Heart right ventricle (tissue), 16 donors: ENCODE results near the gene CYP46A1. TPM values are rescaled to one million over a fixed set of nuclear protein-coding genes. Genes with fewer than 3 reads are reported as not detected.

Source experiments
- ATAC-seq, 8 donors: fragments of 200-7000 bp; cut with Tn5 transposase; one replicate each; pipeline ENCODE4 v1.9.1; 2020; ENCODE audit warnings: mild to moderate bottlenecking in 8 of 8, moderate library complexity in 8 of 8, moderate number of reproducible peaks in 1 of 8
- DNase-seq, 2 donors: peaks; one replicate each; pipeline ENCODE4 v3.0.0-alpha.2; 2020
- H3K27ac ChIP-seq, 10 donors: fragments of 200-600 bp; sonication (generic) in 2 of 10; one replicate each; pipeline versions ENCODE4 v1.5.0 to v1.8.0; 2020 to 2022; ENCODE audit warnings: mild to moderate bottlenecking in 3 of 10
- H3K27me3 ChIP-seq, 7 donors: fragments of 200-600 bp; one replicate each; pipeline ENCODE4 v1.8.0; 2021 to 2022; ENCODE audit warnings: mild to moderate bottlenecking in 2 of 7
- H3K36me3 ChIP-seq, 9 donors: fragments of 200-600 bp; sonication (generic) in 1 of 9; one replicate each; pipeline versions ENCODE4 v1.5.0 to v1.8.0; 2020 to 2022; ENCODE audit warnings: mild to moderate bottlenecking in 2 of 9
- H3K4me1 ChIP-seq, 9 donors: fragments of 200-600 bp; sonication (generic) in 1 of 9; one replicate each; pipeline versions ENCODE4 v1.5.0 to v1.8.0; 2020 to 2022; ENCODE audit warnings: mild to moderate bottlenecking in 4 of 9
- H3K4me3 ChIP-seq, 10 donors: fragments of 200-600 bp; sonication (generic) in 2 of 10; one replicate each; pipeline versions ENCODE4 v1.5.0 to v1.8.0; 2020 to 2022; ENCODE audit warnings: mild to moderate bottlenecking in 7 of 10, moderate library complexity in 2 of 10
- H3K9me3 ChIP-seq, 11 donors: fragments of 200-600 bp in 10 of 11; sonication (generic) in 2 of 11; one replicate each; pipeline versions ENCODE4 v1.5.0 to v1.8.0; 2013 to 2022; ENCODE audit warnings: mild to moderate bottlenecking in 2 of 11, control low read depth in 1 of 11, moderate library complexity in 1 of 11
- CTCF ChIP-seq, 9 donors: fragments of 200-600 bp; sonication (generic) in 2 of 9; IDR thresholded peaks; one replicate each; pipeline versions ENCODE4 v1.5.0 to v1.8.0; 2021 to 2022; ENCODE audit warnings: antibody characterized with exemption in 9 of 9, mild to moderate bottlenecking in 5 of 9, moderate library complexity in 1 of 9
- WGBS, 2 donors: extraction: QIAGEN DNeasy Blood & Tissue Kit; methylation state at CpG; one replicate each; pipeline ENCODE4 v1.1.7; 2013; ENCODE audit warnings: inconsistent platforms in 1 of 2; 5-methylcytosine and 5-hydroxymethylcytosine counted together
- intact Hi-C, 10 donors: fragments of 100-400 bp; cut with DNase I; formaldehyde crosslinking; loops; one replicate each; pipeline versions ENCODE4 v1.11.1 to v1.14.2; 2022
- polyA plus RNA-seq, 2 donors: library from polyadenylated mRNA; stranded (reverse); fragments of 200-250 nt; gene quantifications; one replicate each; pipeline ENCODE4 v1.2.3, GENCODE V29; 2013
- total RNA-seq, 10 donors: library from RNA; stranded (reverse); fragmentation: NEBNext Ultra II Directional in 3 of 10; extraction: Animal tissue kit (Norgen Biotek cat#: 25700) in 3 of 10; gene quantifications; one replicate each; pipeline versions ENCODE4 v1.2.1 to v1.2.4, GENCODE V29; 2021 to 2023
- donor health status: Arrhythmogenic right ventricular cardiomyopathy.
- donor health status: ischemic (EF 13 %, LVEDD 7.1; RV severe dilation, severe dysfunction).
- donor health status: healthy with polysubstance abuse.
- donor health status: DM: no; HTN: yes; CAD: no.
- donor health status: DM: no; HTN: no; CAD: no.
- donor health status: ischemic (EF 25% LVEDD 6.9; RV normal size, moderate dysfunction).
- donor health status: ischemic (EF 25% LVEDD 5.7; RV mildly dilated, moderate dysfunction).
- donor health status: healthy.
- donor health status: DM: yes; HTN: yes; CAD: no.
- donor health status: Ischemic cardiomyopathy.
- donor health status: ischemic (EF 35%, LVEDD 5.7; RV mildly dilated, moderate dysfunction).
- donor health status: nonischemic (EF 11% LVEDD 7.7; RV severe dilation, severe dysfunction).
- donor health status: DM: yes; HTN: yes; CAD: no.
- donor health status: PGD.
- donor health status: ischemic (EF 29% LVEDD 5.4; RV normal size, mild dysfunction).
- donor health status: nonischemic (EF 23%, LVEDD 6.1; RV moderate dilation, normal function).

Gene CYP46A1
- total and polyA plus RNA-seq, 12 donors: 1.5 to 6.1 (median 3.5) TPM

- 1% methylated on average over 42 of the region's 42 CpGs for WGBS, 2 donors
- peak; percentile 86 to 97 (median 95) for TF ChIP-seq CTCF (IDR thresholded peaks at IDR 0.05)
- peak overlapping the region in 9 of 10 donors; percentile 57 to 94 (median 80) for H3K27ac ChIP-seq
Measured at GRCh38 chr14:99682809-99683618, 1.1 kb upstream of the CYP46A1 start.

DNA sequence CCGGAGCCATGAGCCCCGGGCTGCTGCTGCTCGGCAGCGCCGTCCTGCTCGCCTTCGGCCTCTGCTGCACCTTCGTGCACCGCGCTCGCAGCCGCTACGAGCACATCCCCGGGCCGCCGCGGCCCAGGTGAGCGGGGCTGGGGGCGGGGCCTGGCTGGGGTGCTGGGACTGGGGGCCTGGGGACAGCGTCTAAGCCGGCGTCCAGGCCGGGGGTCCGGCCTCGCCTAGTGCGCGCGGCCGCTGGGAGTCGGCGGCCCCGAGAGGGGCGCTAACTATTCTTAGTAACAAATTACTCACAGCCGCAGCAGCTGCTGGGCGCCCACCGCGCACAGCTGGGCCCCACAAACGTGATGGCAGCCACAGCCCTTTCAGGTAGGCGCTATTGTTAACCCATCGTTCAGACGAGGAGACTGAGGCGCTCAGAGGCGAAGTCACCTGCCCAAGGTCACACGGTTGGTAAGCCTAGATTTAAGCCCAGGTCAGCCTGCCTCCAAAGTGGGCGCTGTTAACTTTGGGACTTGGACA is 374 bp downstream of the CYP46A1 start:
- H3K4me3 ChIP-seq: peak overlapping the region; percentile 51 to 76 (median 72)
- TF ChIP-seq CTCF (IDR thresholded peaks at IDR 0.05): peak in 1 of 9 donors; percentile 8
- no peaks in the 10 kb centered on the region for H3K9me3 ChIP-seq
- peak overlapping the region in 9 of 10 donors; percentile 64 to 81 (median 72) for H3K27ac ChIP-seq
- H3K27me3 ChIP-seq: peaks cover 0 to 27% (median 0%) of the 10 kb centered on the region in 7 donors
- no peak for ATAC-seq
- DNase-seq: no peak
- intact Hi-C loops: loop anchor here in 7 of 10 donors (2.0 to 5.0 kb wide), 4 partner anchors 43 to 203 kb away; partner anchors contain the start of gene EML1 (in 2 of the 7)
- H3K4me1 ChIP-seq: peaks cover 9 to 25% (median 15%) of the 10 kb centered on the region in 9 donors
- no peaks in the 10 kb centered on the region for H3K36me3 ChIP-seq
- WGBS, 2 donors: 5 to 6% methylated on average over 34 to 45 of the region's 45 CpGs

More at GRCh38 chr14:99682809-99683618, 1.1 kb upstream of the CYP46A1 start:
- H3K36me3 ChIP-seq: no peaks in the 10 kb centered on the region
- ATAC-seq (peak; percentile 26 to 77 (median 62)), DNase-seq (peak; percentile 75 to 86)
- H3K27me3 ChIP-seq: peaks cover 0 to 17% (median 0%) of the 10 kb centered on the region in 7 donors
- H3K4me3 ChIP-seq: peak overlapping the region; percentile 36 to 99 (median 87)
- H3K9me3 ChIP-seq: peaks cover 0 to 13% (median 6%) of the 10 kb centered on the region in 11 donors
- peaks cover 9 to 21% (median 15%) of the 10 kb centered on the region in 9 donors for H3K4me1 ChIP-seq
- intact Hi-C loops: loop anchor here in 9 of 10 donors (1.0 to 5.0 kb wide), 5 partner anchors 44 to 204 kb away; partner anchors contain the start of gene EML1 (in 2 of the 9)

- peaks cover 0 to 33% (median 0%) of the 10 kb centered on the region in 7 donors for H3K27me3 ChIP-seq
- DNase-seq (no peak), ATAC-seq (no peak)
- no peaks in the 10 kb centered on the region for H3K36me3 ChIP-seq
- H3K9me3 ChIP-seq: no peaks in the 10 kb centered on the region
- no peak overlapping the region for H3K27ac ChIP-seq
- intact Hi-C loops: loop anchor here in 2 of 10 donors (2.0 to 5.0 kb wide), 2 partner anchors 107 to 202 kb away; partner anchors contain the start of gene EML1 (in 1 of the 2)
- TF ChIP-seq CTCF (IDR thresholded peaks at IDR 0.05): no peak
- H3K4me1 ChIP-seq: peaks cover 9 to 25% (median 15%) of the 10 kb centered on the region in 9 donors
- no peak overlapping the region for H3K4me3 ChIP-seq
- WGBS, 2 donors: 50 to 64% methylated on average over 10 to 11 of the region's 11 CpGs
Measured at GRCh38 chr14:99685151-99685591, 1.1 kb downstream of the CYP46A1 start.

DNA sequence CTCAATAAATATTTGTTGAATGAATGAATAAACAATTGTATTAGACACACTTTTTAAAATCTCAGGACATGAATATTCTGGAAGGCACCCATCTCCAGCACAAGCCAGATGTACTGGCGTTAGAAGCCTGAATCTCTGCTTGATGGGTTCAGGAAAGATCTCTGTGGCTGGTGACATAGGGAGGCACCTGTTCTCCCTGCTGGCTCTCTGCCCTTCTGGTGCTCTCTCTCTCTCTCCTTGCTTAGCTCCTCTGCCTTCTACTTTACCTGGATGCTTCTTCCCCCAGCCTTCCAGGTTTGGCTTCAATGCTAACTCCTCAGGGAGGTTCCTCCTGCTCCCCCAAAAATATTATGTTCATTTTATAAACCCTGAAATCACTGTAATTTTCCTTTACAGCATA is 1.5 kb downstream of the CYP46A1 start:
- intact Hi-C loops: loop anchor here in 2 of 10 donors (2.0 to 5.0 kb wide), 2 partner anchors 107 to 201 kb away; partner anchors contain the start of gene EML1 (in 1 of the 2)
- peaks cover 0 to 37% (median 0%) of the 10 kb centered on the region in 7 donors for H3K27me3 ChIP-seq
- 50 to 61% methylated on average over 1 of the region's 1 CpG for WGBS, 2 donors
- DNase-seq: no peak
- H3K9me3 ChIP-seq: no peaks in the 10 kb centered on the region
- no peak for TF ChIP-seq CTCF (IDR thresholded peaks at IDR 0.05)
- peaks cover 9 to 25% (median 15%) of the 10 kb centered on the region in 9 donors for H3K4me1 ChIP-seq
- no peak overlapping the region for H3K4me3 ChIP-seq
- no peak for ATAC-seq
- no peak overlapping the region for H3K27ac ChIP-seq
- no peaks in the 10 kb centered on the region for H3K36me3 ChIP-seq
